Superior temporal gyrus (tissue), 1 donor: ENCODE measurements around the gene SLC25A48.

Source experiments
- DNase-seq: peaks from one replicate; pipeline ENCODE4 v3.0.0-alpha.2; 2016; ENCODE audit errors: extremely low spot score

Gene SLC25A48

DNA sequence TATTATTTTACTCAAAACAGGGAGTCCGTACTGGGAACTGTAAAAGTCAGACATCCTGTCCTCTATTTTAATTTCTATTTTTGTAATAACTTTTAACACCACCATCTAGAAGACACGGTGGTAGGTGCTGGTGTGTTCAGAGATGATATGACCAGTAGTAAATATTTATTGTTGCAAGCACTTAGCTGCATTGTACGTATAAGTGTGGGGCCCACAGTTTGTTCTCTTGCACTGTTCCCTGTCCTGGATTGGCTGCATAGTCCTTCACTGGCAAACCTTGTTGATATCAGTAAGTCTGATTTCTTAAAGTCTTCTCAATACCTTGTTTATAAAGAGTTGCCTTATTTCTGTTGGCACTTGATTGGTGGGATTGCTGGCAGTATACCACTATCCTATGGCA is 85.7 kb downstream of the SLC25A48 start:
- no peak for DNase-seq

DNA sequence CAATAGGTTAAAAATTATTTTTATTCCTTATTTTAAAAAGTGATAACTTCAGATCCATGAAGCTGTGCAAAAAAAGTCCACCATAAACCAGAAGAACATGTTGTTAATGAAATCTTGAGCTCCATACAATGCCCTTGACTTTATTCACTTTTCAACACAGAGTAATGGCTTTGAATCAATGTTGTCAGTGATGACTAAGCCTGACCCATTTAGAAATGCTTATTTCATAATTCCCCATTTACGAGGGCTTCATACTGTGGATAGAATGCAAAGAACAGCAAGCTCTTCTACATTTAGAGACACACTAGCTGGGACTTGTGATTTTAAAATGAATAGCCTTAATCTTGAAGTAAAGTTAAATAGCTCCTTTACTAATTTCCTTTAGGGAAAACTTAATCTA is 86.9 kb downstream of the SLC25A48 start:
- peak; percentile 26 for DNase-seq

DNA sequence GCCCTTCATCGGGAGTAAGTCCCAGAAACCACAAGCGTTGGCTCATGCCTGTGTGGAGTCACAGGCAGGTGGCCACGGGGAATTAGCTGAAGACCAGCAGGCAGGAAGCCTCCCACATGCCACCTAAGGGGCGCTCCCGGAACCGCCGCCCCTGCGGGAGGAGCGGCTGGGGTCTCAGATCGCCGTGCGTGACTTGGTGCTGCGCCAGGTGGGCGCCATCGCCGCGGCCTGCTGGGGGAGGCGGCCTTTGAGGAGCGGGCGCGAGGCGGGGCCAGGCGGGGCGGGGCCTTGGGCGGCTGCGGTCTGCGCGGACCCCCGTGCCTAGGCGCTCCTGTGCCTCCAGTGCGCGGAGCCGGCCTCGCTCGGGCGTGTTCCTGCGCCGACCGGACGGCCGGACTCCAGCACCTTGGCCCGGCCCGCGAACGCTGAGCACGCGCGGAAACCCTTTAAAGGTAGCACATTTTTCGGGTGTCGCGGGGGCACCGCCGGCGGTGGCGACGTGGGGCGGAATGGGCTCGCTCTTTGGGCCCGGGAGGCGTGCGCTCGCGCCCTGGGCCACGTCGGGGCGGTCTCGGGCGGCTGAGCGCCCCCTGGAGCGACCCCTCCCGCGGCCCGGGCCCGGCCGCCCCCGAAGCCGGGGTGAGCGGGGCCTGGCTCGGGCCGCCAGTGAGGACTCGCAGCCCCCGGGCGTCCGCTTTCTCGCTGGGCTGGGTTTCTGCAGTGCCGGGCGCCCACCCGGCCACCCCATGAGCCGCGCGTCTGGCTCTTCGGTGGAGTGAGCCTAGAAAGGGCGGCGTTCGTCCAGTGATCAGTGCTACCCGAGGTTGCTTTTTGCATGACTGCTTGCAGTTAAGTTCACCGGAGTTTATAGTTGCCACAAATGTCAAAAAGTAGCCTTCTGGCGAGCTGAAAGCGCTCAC is 95.8 kb downstream of the SLC25A48 start:
- DNase-seq: no peak

DNA sequence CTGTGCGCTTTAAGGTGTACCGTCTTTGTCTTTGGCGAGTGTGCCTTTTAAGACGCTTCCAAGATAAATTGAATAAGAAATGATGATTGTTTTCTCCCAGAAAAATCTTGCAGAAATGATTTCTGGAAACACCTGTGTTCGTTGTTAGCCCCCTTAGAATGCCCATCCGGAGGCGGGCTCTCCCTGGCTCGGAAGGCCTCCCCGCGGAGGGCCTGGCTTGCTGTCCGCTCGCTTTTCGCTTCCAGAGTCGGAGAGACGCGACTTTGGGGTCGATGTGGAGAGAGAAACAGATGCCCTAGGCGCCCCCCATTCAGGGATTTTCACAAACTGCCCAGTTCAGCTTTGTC is 96.5 kb downstream of the SLC25A48 start:
- DNase-seq: no peak

DNA sequence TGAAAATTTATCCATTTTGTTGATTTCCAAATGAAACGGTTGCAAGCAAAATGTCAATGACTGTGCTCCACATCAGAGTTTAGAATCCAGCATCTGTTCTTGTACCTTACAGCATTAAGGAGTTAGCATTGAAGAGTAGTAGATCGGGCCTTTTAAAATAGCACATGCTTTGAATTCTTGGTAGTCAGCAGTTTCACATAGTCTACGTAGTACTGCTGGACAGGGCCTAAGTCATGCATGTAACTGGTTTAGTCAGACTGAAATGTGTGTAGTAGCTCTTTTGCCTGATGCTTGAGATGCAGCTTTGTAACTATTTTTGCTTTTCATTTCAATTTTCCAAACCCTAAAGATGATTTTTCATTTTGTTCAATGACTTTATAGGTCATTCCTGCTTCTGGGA is 100.5 kb downstream of the SLC25A48 start:
- no peak for DNase-seq

DNA sequence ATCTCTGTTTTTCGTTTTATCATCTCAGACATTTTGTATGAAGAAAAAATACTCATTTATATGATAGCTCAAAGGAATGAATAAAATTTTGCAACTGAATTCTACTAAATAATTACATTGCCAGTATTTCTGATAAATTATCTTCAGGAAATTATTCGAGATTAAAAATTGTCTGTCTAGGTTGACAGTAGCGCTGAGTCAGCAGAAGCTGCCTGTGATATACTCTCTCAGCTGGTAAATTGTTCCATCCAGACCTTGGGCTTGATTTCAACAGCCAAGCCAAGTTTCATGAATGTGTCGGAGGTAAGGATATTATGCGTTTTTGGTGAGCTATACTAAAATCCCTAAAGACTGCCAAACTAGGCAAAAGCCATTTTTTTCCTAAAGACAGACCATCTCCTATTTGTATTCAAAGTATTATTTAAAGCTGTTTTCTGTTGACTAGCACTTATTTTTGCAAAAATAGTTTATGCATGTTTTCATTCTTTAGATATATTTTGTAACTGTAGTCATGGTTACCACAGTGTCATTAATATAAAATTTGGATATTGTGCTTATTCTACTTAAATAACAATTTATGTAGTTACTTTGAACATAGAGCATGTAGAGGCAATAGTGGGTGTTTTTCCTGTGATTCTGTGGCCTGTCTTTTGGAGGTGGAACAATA is 102.9 kb downstream of the SLC25A48 start:
- no peak for DNase-seq
